K562 (cell line): ENCODE results near the gene FOXD2. TPM values are rescaled to one million over a fixed set of nuclear protein-coding genes. Genes with fewer than 3 reads are reported as not detected.

Experiments used
- ATAC-seq: fragments of 200-7000 bp; cut with Tn5 transposase; 3 replicates; pipeline ENCODE4 v1.9.1; 2020; ENCODE audit warnings: moderate library complexity
- BruUV-seq: library from RNA; stranded (reverse); fragments of 400-500 nt; replicated peaks from 2 replicates; lab custom pipeline; 2021; lab: Mats Ljungman, UMichigan
- CTCF ChIA-PET: fragments of 300-600 bp; formaldehyde crosslinking; extraction: SDS; loops from one replicate; lab custom pipeline; 2021; ENCODE audit warnings: low intra/inter-chr PET ratio; lab: Yijun Ruan, JAX
- POLR2A ChIA-PET: fragments of 300-600, 350-650 bp; sonication (Branson Sonifier 250); formaldehyde crosslinking; extraction: SDS; loops from one replicate; lab custom pipeline; 2021; ENCODE audit warnings: antibody characterized with exemption, inconsistent platforms; lab: Yijun Ruan, JAX
- DNase-seq, 4 experiments: peaks; one replicate each; pipeline versions ENCODE4 v3.0.0 to v3.0.0-alpha.2; 2011 to 2018; ENCODE audit warnings: low spot score in 3 of 4, mixed read lengths in 3 of 4; ENCODE audit errors: extremely low read depth in 1 of 4
- FAIRE-seq: peaks from 2 replicates; lab custom pipeline; 2011; peaks lifted over from hg19 to GRCh38; lab: Jason Lieb, UNC
- H2AFZ ChIP-seq: 2 replicates; pipeline ENCODE4 v1.6.0; 2011; ENCODE audit warnings: low read depth, low read length, control low read depth, inconsistent platforms
- H3K27ac ChIP-seq: fragments of 200-600 bp; 3 replicates; pipeline ENCODE4 v1.8.0; 2011; ENCODE audit warnings: low read depth, mild to moderate bottlenecking, control low read depth, inconsistent platforms, low read length, moderate library complexity, mixed read lengths; ENCODE audit errors: extremely low read depth
- H3K27me3 ChIP-seq, 2 experiments: fragments of 300-600 bp in 1 of 2; 2 replicates in 1 of 2; 3 replicates in 1 of 2; pipeline versions ENCODE4 v1.6.0 to v1.8.0; 2011; ENCODE audit warnings: inconsistent platforms in 2 of 2, low read length in 2 of 2, mild to moderate bottlenecking in 1 of 2, mixed read lengths in 1 of 2, moderate library complexity in 1 of 2; ENCODE audit not compliant: control insufficient read depth in 2 of 2, insufficient read depth in 2 of 2
- H3K36me3 ChIP-seq: fragments of 300-600 bp; 3 replicates; pipeline ENCODE4 v1.8.0; 2011; ENCODE audit warnings: mild to moderate bottlenecking, low read length, inconsistent platforms; ENCODE audit not compliant: control insufficient read depth, insufficient read depth
- H3K4me1 ChIP-seq, 2 experiments: fragments of 200-600 bp in 1 of 2; replicated peaks in 1 of 2; 2 replicates in 1 of 2; 3 replicates in 1 of 2; pipeline versions ENCODE4 v1.5.1 to v1.8.0; 2011; ENCODE audit warnings: inconsistent platforms in 2 of 2, low read length in 2 of 2, mild to moderate bottlenecking in 1 of 2, mixed read lengths in 1 of 2, moderate library complexity in 1 of 2; ENCODE audit not compliant: control insufficient read depth in 2 of 2, insufficient read depth in 2 of 2
- H3K4me2 ChIP-seq: 2 replicates; pipeline ENCODE4 v1.6.1; 2011; ENCODE audit warnings: low read length, control low read depth, inconsistent platforms, mixed read lengths; ENCODE audit not compliant: insufficient read depth
- H3K4me3 ChIP-seq: fragments of 200-600 bp; sonication (generic), shearing (Covaris generic); 2 replicates; pipeline ENCODE4 v1.5.1; 2016; ENCODE audit warnings: control low read depth, inconsistent platforms
- H3K79me2 ChIP-seq: fragments of 200-600 bp; 3 replicates; pipeline ENCODE4 v1.8.0; 2011; ENCODE audit warnings: low read length, inconsistent platforms; ENCODE audit not compliant: control insufficient read depth, insufficient read depth
- H3K9ac ChIP-seq, 2 experiments: 2 replicates each; pipeline versions ENCODE4 v1.6.0 to v1.6.1; 2011; ENCODE audit warnings: low read depth in 2 of 2, low read length in 2 of 2, control low read depth in 1 of 2, inconsistent platforms in 1 of 2, mild to moderate bottlenecking in 1 of 2, mixed read lengths in 1 of 2; ENCODE audit not compliant: insufficient read depth in 1 of 2
- H3K9me1 ChIP-seq: one replicate; pipeline ENCODE4 v1.6.0; 2011; ENCODE audit warnings: inconsistent platforms, mild to moderate bottlenecking, low read length, moderate library complexity; ENCODE audit not compliant: control insufficient read depth, insufficient read depth
- H3K9me3 ChIP-seq: replicated peaks from 2 replicates; pipeline ENCODE4 v1.5.1; 2011; ENCODE audit warnings: low read depth, low read length, inconsistent platforms; ENCODE audit not compliant: control insufficient read depth, insufficient read depth
- H4K20me1 ChIP-seq: replicated peaks from 2 replicates; pipeline ENCODE4 v1.6.1; 2011; ENCODE audit warnings: low read length, inconsistent platforms, mixed read lengths; ENCODE audit not compliant: control insufficient read depth, insufficient read depth
- CAMTA2 ChIP-seq: fragments of 250-450 bp; sonication (Bioruptor Pico); conservative IDR thresholded peaks from 2 replicates; pipeline ENCODE4 v1.5.1; 2022
- CHD1 ChIP-seq: fragments of 200-600 bp; sonication (generic); IDR thresholded peaks from one replicate; pipeline ENCODE4 v1.6.1; 2012; ENCODE audit warnings: mild to moderate bottlenecking, moderate library complexity, low read length, inconsistent platforms
- ELF2 ChIP-seq: fragments of 250-450 bp; sonication (Bioruptor Pico); IDR thresholded peaks from 2 replicates; pipeline ENCODE4 v1.5.0; 2021; ENCODE audit warnings: mild to moderate bottlenecking
- KAT8 ChIP-seq: fragments of 450-650 bp; IDR thresholded peaks from 2 replicates; pipeline ENCODE4 v1.6.1; 2016; ENCODE audit warnings: low read depth, mild to moderate bottlenecking
- LEF1 ChIP-seq: fragments of 450-650 bp; IDR thresholded peaks from 2 replicates; pipeline ENCODE4 v1.6.1; 2016; ENCODE audit warnings: mild to moderate bottlenecking
- MAFG ChIP-seq: fragments of 450-650 bp; conservative IDR thresholded peaks from 2 replicates; pipeline ENCODE4 v1.6.1; 2016; ENCODE audit warnings: missing genetic modification characterization, missing compliant biosample characterization
- MED1 ChIP-seq: sonication (generic); formaldehyde crosslinking; IDR thresholded peaks from 2 replicates; pipeline ENCODE4 v1.8.1; 2023; ENCODE audit warnings: missing genetic modification reagents, borderline replicate concordance
- MTA2 ChIP-seq: fragments of 450-650 bp; IDR thresholded peaks from 2 replicates; pipeline ENCODE4 v1.6.1; 2016; ENCODE audit warnings: low read depth
- NFATC3 ChIP-seq: fragments of 450-650 bp; IDR thresholded peaks from 2 replicates; pipeline ENCODE4 v1.6.1; 2017; ENCODE audit warnings: mild to moderate bottlenecking
- NR2F6 ChIP-seq: fragments of 450-650 bp; formaldehyde crosslinking; IDR thresholded peaks from 2 replicates; pipeline ENCODE4 v1.4.0; 2020; ENCODE audit warnings: mild to moderate bottlenecking
- NR3C1 ChIP-seq: sonication (generic); formaldehyde crosslinking; IDR thresholded peaks from 2 replicates; pipeline ENCODE4 v1.8.1; 2022; ENCODE audit warnings: missing genetic modification reagents
- POLR2B ChIP-seq: fragments of 450-650 bp; IDR thresholded peaks from 2 replicates; pipeline ENCODE4 v1.6.1; 2018; ENCODE audit warnings: low read depth; ENCODE audit not compliant: partially characterized antibody
- RNF2 ChIP-seq: sonication (generic); IDR thresholded peaks from 2 replicates; pipeline ENCODE4 v1.6.1; 2016
- SPI1 ChIP-seq: IDR thresholded peaks from 2 replicates; pipeline ENCODE4 v1.6.1; 2011; ENCODE audit warnings: low read depth, low read length, control low read depth, borderline replicate concordance
- TBL1XR1 ChIP-seq, 2 experiments: IDR thresholded peaks; 2 replicates each; pipeline ENCODE4 v1.6.1; 2012; ENCODE audit warnings: improper control_type of control experiment in 2 of 2, low read length in 2 of 2, mild to moderate bottlenecking in 1 of 2
- ZEB2 ChIP-seq: fragments of 450-650 bp; IDR thresholded peaks from 2 replicates; pipeline ENCODE4 v1.6.1; 2016
- ZNF639 ChIP-seq, 2 experiments: fragments of 200-800 bp in 1 of 2; sonication (Bioruptor generic) in 1 of 2; sonication (generic) in 1 of 2; formaldehyde crosslinking in 1 of 2; IDR thresholded peaks in 1 of 2; conservative IDR thresholded peaks in 1 of 2; 2 replicates each; pipeline versions ENCODE4 v1.5.0 to v1.6.1; 2016 to 2020; ENCODE audit warnings: missing compliant biosample characterization in 1 of 2, missing genetic modification characterization in 1 of 2, missing genetic modification reagents in 1 of 2
- WGBS: fragments of 100-300 bp; shearing (Covaris generic); methylation state at CpG from one replicate; pipeline ENCODE4 v1.1.6; 2016; ENCODE audit warnings: low coverage, mixed read lengths; ENCODE audit not compliant: insufficient coverage; ENCODE audit errors: missing lambda C conversion rate; 5-methylcytosine and 5-hydroxymethylcytosine counted together
- in situ Hi-C: fragments of 300-500 bp; cut with MboI; formaldehyde crosslinking; loops from 4 replicates; pipeline ENCODE4 v1.15.0; 2018; ENCODE audit warnings: inconsistent platforms, mixed read lengths
- intact Hi-C: fragments of 100-400 bp; cut with micrococcal nuclease; formaldehyde crosslinking; loops from 2 replicates; pipeline ENCODE4 v1.14.2; 2022
- polyA plus RNA-seq, 8 experiments: library from polyadenylated mRNA; depleted of rRNA in 4 of 8; stranded (reverse) in 5 of 8; unstranded in 3 of 8; fragments of >200 nt; fragmentation: Nextera tagmentation in 2 of 8; fragmentation: Illumina TruSeq in 1 of 8; extraction: Ambion mirVana in 2 of 8; extraction: Trizol in 1 of 8; gene quantifications; 2 replicates each; pipeline versions ENCODE4 v1.2.1 to v1.2.3, GENCODE V29; 2011 to 2014; ENCODE audit warnings: inconsistent platforms in 1 of 8, missing spikeins in 1 of 8
- total RNA-seq, 7 experiments: library from RNA; depleted of rRNA in 6 of 7; stranded (reverse); fragments of >200 nt in 6 of 7; fragmentation: Illumina TruSeq in 2 of 7; extraction: Trizol in 2 of 7; gene quantifications; 2 replicates each; pipeline versions ENCODE4 v1.2.1 to v1.2.3, GENCODE V29; 2011 to 2021; ENCODE audit warnings: low replicate concordance in 1 of 7
- TF ChIP-seq, protein P1 (sequence below): fragments of 450-650 bp; IDR thresholded peaks from 2 replicates; pipeline ENCODE4 v1.6.1; 2016; ENCODE audit warnings: low read depth, mild to moderate bottlenecking, moderate library complexity
- TF ChIP-seq, protein P2 (sequence below): fragments of 250-450 bp; sonication (Bioruptor Pico); IDR thresholded peaks from 2 replicates; pipeline ENCODE4 v1.5.0; 2021
- TF ChIP-seq, protein P3 (sequence below): fragments of 250-450 bp; sonication (Bioruptor Pico); IDR thresholded peaks from 2 replicates; pipeline ENCODE4 v1.4.0; 2020; ENCODE audit warnings: borderline replicate concordance

The FOXD2 gene
- total and polyA plus RNA-seq, 9 of the 15 experiments (the other 6 are each of a cell fraction or from before 2014, with no cell fraction given), result 0.06 to 1.2 (median 0.22) TPM

DNA sequence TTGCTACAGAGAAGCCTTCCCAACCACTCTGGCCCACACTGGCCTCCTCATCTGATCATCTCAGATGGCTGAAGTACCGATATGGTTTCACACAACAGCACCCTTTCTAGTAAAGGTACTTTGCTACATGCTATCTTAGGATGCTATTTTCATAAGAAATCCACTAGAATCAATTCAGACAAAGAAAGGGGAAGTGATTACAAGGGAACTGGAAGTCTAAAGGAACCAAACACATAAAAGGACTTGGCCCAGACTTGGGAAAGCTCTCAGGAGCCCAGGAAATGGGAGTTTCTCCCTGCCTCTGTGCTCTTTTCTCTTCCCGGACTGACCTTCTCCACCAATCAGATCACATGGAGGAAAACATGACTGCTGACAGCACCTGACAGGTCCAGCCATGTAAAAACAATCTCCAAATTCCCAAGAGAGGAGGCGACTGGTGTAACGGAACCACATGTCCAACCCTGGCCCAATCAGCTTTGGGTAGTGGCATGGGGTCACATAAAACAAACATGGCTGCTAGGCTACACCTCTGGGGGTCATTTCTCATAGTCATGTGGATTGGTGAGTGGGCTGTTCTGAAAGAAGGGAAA, 34.4 kb upstream of the FOXD2 start (continued):
- TF ChIP-seq NR3C1, result no peak
- TF ChIP-seq, protein P1, sequence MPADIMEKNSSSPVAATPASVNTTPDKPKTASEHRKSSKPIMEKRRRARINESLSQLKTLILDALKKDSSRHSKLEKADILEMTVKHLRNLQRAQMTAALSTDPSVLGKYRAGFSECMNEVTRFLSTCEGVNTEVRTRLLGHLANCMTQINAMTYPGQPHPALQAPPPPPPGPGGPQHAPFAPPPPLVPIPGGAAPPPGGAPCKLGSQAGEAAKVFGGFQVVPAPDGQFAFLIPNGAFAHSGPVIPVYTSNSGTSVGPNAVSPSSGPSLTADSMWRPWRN, result no peak

GRCh38 chr1:47405697-47406096, 32.1 kb upstream of the FOXD2 start:
- ATAC-seq (peak; percentile 85), DNase-seq (peak in 2 of 4 experiments; percentile 40 to 45), FAIRE-seq (peak; percentile 35)
- ChIA-PET POLR2A (interaction anchor here (0.6 kb wide), 1 partner anchor 350 kb away, joined by 5 read pairs; no protein-coding TSS in a partner anchor), CTCF (interaction anchor here (0.8 kb wide), 1 partner anchor 227 kb away, joined by 4 read pairs; no protein-coding TSS in a partner anchor)
- Histone ChIP-seq H3K4me3 (no peak overlapping the region), H3K79me2 (no peaks in the 10 kb centered on the region), H3K27me3 (peaks cover 67 to 74% of the 10 kb centered on the region in 2 experiments), H3K27ac (no peak overlapping the region), H3K4me2 (no peak overlapping the region), H3K9me1 (no peaks in the 10 kb centered on the region), H3K36me3 (no peaks in the 10 kb centered on the region), H3K9me3 (no peaks in the 10 kb centered on the region), H2AFZ (no peak overlapping the region), H3K4me1 (no peaks in the 10 kb centered on the region), H3K9ac (no peak overlapping the region), H4K20me1 (no peaks in the 10 kb centered on the region)
- BruUV-seq, result no TSS peak
- intact Hi-C loops, result no loop called here
- in situ Hi-C loops, result no loop called here
- 13% methylated on average over 5 of the region's 5 CpGs for WGBS
- TF ChIP-seq, protein P2, sequence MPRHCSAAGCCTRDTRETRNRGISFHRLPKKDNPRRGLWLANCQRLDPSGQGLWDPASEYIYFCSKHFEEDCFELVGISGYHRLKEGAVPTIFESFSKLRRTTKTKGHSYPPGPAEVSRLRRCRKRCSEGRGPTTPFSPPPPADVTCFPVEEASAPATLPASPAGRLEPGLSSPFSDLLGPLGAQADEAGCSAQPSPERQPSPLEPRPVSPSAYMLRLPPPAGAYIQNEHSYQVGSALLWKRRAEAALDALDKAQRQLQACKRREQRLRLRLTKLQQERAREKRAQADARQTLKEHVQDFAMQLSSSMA (CRISPR knock-in tag), result no peak
- TF ChIP-seq KAT8 (no peak), ELF2 (CRISPR knock-in tag) (no peak), RNF2 (no peak), ZEB2 (no peak), CAMTA2 (CRISPR knock-in tag) (no peak), TBL1XR1 (IDR thresholded peaks at IDR 0.05; ENCODE audit: low read length in 2 of 2) (no peak), CHD1 (no peak), POLR2B (no peak), NFATC3 (no peak), NR2F6 (no peak), LEF1 (no peak), SPI1 (peak; percentile 74), MAFG (tag) (no peak), ZNF639 (CRISPR knock-in tag; conservative IDR thresholded peaks at IDR 0.05 in 1 of 2, IDR thresholded peaks at IDR 0.05 in 1 of 2) (no peak), MED1 (no peak), MTA2 (no peak)
- TF ChIP-seq, protein P3, sequence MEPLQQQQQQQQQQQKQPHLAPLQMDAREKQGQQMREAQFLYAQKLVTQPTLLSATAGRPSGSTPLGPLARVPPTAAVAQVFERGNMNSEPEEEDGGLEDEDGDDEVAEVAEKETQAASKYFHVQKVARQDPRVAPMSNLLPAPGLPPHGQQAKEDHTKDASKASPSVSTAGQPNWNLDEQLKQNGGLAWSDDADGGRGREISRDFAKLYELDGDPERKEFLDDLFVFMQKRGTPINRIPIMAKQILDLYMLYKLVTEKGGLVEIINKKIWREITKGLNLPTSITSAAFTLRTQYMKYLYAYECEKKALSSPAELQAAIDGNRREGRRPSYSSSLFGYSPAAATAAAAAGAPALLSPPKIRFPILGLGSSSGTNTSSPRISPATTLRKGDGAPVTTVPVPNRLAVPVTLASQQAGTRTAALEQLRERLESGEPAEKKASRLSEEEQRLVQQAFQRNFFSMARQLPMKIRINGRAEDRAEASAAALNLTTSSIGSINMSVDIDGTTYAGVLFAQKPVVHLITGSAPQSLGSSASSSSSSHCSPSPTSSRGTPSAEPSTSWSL (CRISPR knock-in tag), result no peak
